Sigmoid colon (tissue), 7 donors: Measurements from ENCODE around the gene ACO2. TPM values are rescaled to one million over a fixed set of nuclear protein-coding genes. Genes with fewer than 3 reads are reported as not detected.
A peak's percentile ranks its signal among the peaks of the same experiment; 100 is the strongest.

ENCODE experiments used
- DNase-seq: peaks from one replicate; pipeline ENCODE4 v3.0.0-alpha.2; 2019
- H3K27ac ChIP-seq, 4 donors: fragments of 200-600 bp; sonication (generic); one replicate each; pipeline ENCODE4 v1.5.1; 2016 to 2019; ENCODE audit warnings: mild to moderate bottlenecking in 1 of 4
- H3K27me3 ChIP-seq, 3 donors: fragments of 200-600 bp; sonication (generic); one replicate each; pipeline ENCODE4 v1.5.1; 2019; ENCODE audit warnings: mild to moderate bottlenecking in 1 of 3
- H3K36me3 ChIP-seq, 4 donors: fragments of 200-600 bp; sonication (generic); one replicate each; pipeline ENCODE4 v1.5.1; 2016 to 2019
- H3K4me1 ChIP-seq, 4 donors: fragments of 200-600 bp; sonication (generic); one replicate each; pipeline ENCODE4 v1.5.1; 2017 to 2019
- H3K4me3 ChIP-seq, 4 donors: fragments of 200-600 bp; sonication (generic); one replicate each; pipeline ENCODE4 v1.5.1; 2017 to 2019; ENCODE audit warnings: mild to moderate bottlenecking in 2 of 4, moderate library complexity in 1 of 4
- H3K9me3 ChIP-seq, 4 donors: fragments of 200-600 bp in 3 of 4; sonication (generic) in 3 of 4; one replicate each; pipeline versions ENCODE4 v1.5.1 to v1.6.1; 2013 to 2019
- CTCF ChIP-seq, 4 experiments: fragments of 450-650 bp in 3 of 4; fragments of 200-600 bp in 1 of 4; IDR thresholded peaks; one replicate each; pipeline ENCODE4 v1.5.1; 2016 to 2019; ENCODE audit warnings: antibody characterized with exemption in 4 of 4, mild to moderate bottlenecking in 3 of 4, moderate library complexity in 2 of 4
- EP300 ChIP-seq, 4 donors: sonication (generic); formaldehyde crosslinking; IDR thresholded peaks; one replicate each; pipeline ENCODE4 v1.6.1; 2017; ENCODE audit warnings: antibody characterized with exemption in 4 of 4
- POLR2A ChIP-seq, 2 donors: fragments of 450-650 bp; IDR thresholded peaks; one replicate each; pipeline ENCODE4 v1.6.1; 2016; ENCODE audit warnings: antibody characterized with exemption in 2 of 2, mild to moderate bottlenecking in 2 of 2, moderate library complexity in 2 of 2
- POLR2AphosphoS5 ChIP-seq, 4 donors: sonication (generic); formaldehyde crosslinking; IDR thresholded peaks; one replicate each; pipeline ENCODE4 v1.6.1; 2017; ENCODE audit warnings: antibody characterized with exemption in 4 of 4
- WGBS, 2 donors: extraction: QIAGEN DNeasy Blood & Tissue Kit; methylation state at CpG; one replicate each; pipeline ENCODE4 v1.1.7; 2013; 5-methylcytosine and 5-hydroxymethylcytosine counted together
- intact Hi-C: fragments of 100-400 bp; cut with DNase I; formaldehyde crosslinking; loops from one replicate; pipeline ENCODE4 v1.15.1; 2023
- polyA plus RNA-seq, 3 donors: library from polyadenylated mRNA; stranded (reverse); fragments of 200-250 nt; gene quantifications; one replicate each; pipeline ENCODE4 v1.2.3, GENCODE V29; 2013
- total RNA-seq, 4 donors: library from RNA; depleted of rRNA; stranded (reverse); fragments of >200 nt; gene quantifications; one replicate each; pipeline ENCODE4 v1.1.0, GENCODE V29; 2016
- donor health status: healthy with polysubstance abuse.
- donor health status: Bipolar disorder and iron deficiency.
- donor health status: healthy.

The ACO2 gene
- total and polyA plus RNA-seq, 7 donors: 67.3 to 157 (median 90.3) TPM

DNA sequence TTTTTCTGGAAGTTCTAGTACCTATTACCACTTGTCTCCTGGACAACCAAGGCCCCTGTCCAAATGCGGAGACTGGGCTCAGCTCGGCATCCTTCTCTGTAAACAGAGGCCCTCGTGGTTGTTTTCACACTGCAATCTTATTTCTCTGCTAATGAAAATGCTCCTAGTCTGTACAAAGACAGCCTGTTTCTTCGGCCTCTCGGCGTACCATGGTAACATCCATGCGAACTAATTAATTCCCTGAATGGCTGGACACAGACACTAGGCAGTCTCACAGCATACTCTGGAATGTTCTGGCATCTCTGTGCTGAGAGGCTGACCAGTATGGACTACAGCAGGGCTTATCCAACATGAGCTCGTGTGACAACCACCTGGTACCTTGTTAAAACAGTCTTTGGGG lies 69.7 kb downstream of the ACO2 start:
- peaks cover 0 to 21% (median 0%) of the 10 kb centered on the region in 4 donors for H3K36me3 ChIP-seq
- 88 to 90% methylated on average over 8 of the region's 8 CpGs for WGBS, 2 donors
- no peaks in the 10 kb centered on the region for H3K27me3 ChIP-seq
- H3K27ac ChIP-seq: peak overlapping the region; percentile 28 to 66 (median 52)
- H3K4me1 ChIP-seq: peaks cover 0 to 25% (median 21%) of the 10 kb centered on the region in 4 donors
- intact Hi-C loops: no loop called here
- DNase-seq: no peak
- peak in 2 of 4 donors; percentile 8 to 24 for TF ChIP-seq POLR2AphosphoS5 (IDR thresholded peaks at IDR 0.05)
- no peak for TF ChIP-seq EP300 (IDR thresholded peaks at IDR 0.05)
- no peaks in the 10 kb centered on the region for H3K9me3 ChIP-seq
- no peak overlapping the region for H3K4me3 ChIP-seq

GRCh38 chr22:41539146-41540005 lies 70.5 kb downstream of the ACO2 start:
- intact Hi-C loops: no loop called here
- Histone ChIP-seq H3K9me3 (no peaks in the 10 kb centered on the region), H3K36me3 (peaks cover 0 to 18% (median 0%) of the 10 kb centered on the region in 4 donors), H3K27ac (peak overlapping the region; percentile 28 to 66 (median 52)), H3K27me3 (no peaks in the 10 kb centered on the region), H3K4me1 (peaks cover 0 to 24% (median 20%) of the 10 kb centered on the region in 4 donors), H3K4me3 (no peak overlapping the region)
- WGBS, 2 donors: 65 to 81% methylated on average over 13 of the region's 13 CpGs
- TF ChIP-seq POLR2AphosphoS5 (IDR thresholded peaks at IDR 0.05) (no peak), EP300 (IDR thresholded peaks at IDR 0.05) (no peak), CTCF (IDR thresholded peaks at IDR 0.05) (no peak)
- DNase-seq: no peak

DNA sequence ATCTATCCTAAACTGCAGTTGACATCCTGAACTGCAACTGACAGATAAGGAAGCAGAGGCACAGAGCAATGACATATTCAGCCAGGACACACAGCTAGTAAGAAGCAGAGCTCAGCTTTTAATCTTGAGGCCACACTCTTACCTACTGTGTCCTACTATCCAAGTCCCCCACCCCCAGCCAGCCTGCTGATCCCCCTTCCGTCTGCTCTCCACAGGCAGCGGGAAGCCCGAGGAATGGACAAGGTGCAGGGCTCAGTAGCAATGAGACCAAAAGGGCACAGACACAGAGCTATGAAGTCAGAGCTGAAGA lies 71.0 kb downstream of the ACO2 start:
- Histone ChIP-seq H3K9me3 (no peaks in the 10 kb centered on the region), H3K27ac (peak overlapping the region in 3 of 4 donors; percentile 24 to 66 (median 51)), H3K27me3 (no peaks in the 10 kb centered on the region), H3K4me1 (peaks cover 0 to 28% (median 24%) of the 10 kb centered on the region in 4 donors), H3K36me3 (peaks cover 0 to 12% (median 0%) of the 10 kb centered on the region in 4 donors), H3K4me3 (no peak overlapping the region)
- WGBS, 2 donors: 83 to 93% methylated on average over 3 of the region's 3 CpGs
- DNase-seq: no peak
- intact Hi-C loops: no loop called here
- no peak for TF ChIP-seq CTCF (IDR thresholded peaks at IDR 0.05)
- TF ChIP-seq POLR2A (IDR thresholded peaks at IDR 0.05): no peak
- TF ChIP-seq EP300 (IDR thresholded peaks at IDR 0.05): no peak
- TF ChIP-seq POLR2AphosphoS5 (IDR thresholded peaks at IDR 0.05): no peak

DNA sequence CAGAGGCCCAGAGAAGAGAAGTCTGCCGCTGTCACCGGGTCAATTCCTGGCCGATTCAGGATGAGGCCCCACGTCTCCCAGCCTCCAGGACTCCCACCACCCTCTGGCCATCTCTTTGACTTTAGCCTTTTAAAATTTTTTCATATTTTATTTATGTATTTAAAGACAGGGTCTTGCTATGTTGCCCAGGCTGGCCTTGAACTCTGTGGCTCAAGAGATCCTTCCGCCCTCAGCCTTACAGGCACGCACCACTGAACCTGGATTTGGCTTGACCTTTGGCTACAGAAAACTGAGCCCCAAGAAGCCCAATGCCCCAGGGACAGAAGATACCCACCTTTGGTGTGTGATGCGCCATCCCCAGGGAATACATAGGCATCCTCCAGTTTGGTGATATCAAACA lies 71.4 kb downstream of the ACO2 start:
- DNase-seq: no peak
- Histone ChIP-seq H3K4me1 (peaks cover 0 to 30% (median 27%) of the 10 kb centered on the region in 4 donors), H3K4me3 (no peak overlapping the region), H3K9me3 (no peaks in the 10 kb centered on the region), H3K36me3 (peaks cover 0 to 12% (median 0%) of the 10 kb centered on the region in 4 donors), H3K27ac (peak overlapping the region in 1 of 4 donors; percentile 24), H3K27me3 (no peaks in the 10 kb centered on the region)
- 95 to 97% methylated on average over 7 of the region's 7 CpGs for WGBS, 2 donors
- TF ChIP-seq POLR2A (IDR thresholded peaks at IDR 0.05) (no peak), EP300 (IDR thresholded peaks at IDR 0.05) (no peak), POLR2AphosphoS5 (IDR thresholded peaks at IDR 0.05) (no peak), CTCF (IDR thresholded peaks at IDR 0.05) (no peak)
- intact Hi-C loops: no loop called here

GRCh38 chr22:41541484-41541883 lies 72.6 kb downstream of the ACO2 start:
- Histone ChIP-seq H3K36me3 (peaks cover 0 to 12% (median 0%) of the 10 kb centered on the region in 4 donors), H3K4me3 (no peak overlapping the region), H3K9me3 (no peaks in the 10 kb centered on the region), H3K27ac (no peak overlapping the region), H3K4me1 (peaks cover 0 to 30% (median 28%) of the 10 kb centered on the region in 4 donors), H3K27me3 (no peaks in the 10 kb centered on the region)
- intact Hi-C loops: no loop called here
- 77 to 84% methylated on average over 3 of the region's 3 CpGs for WGBS, 2 donors
- no peak for DNase-seq
- TF ChIP-seq POLR2AphosphoS5 (IDR thresholded peaks at IDR 0.05) (no peak), CTCF (IDR thresholded peaks at IDR 0.05) (no peak), POLR2A (IDR thresholded peaks at IDR 0.05) (no peak), EP300 (IDR thresholded peaks at IDR 0.05) (no peak)
